Endothelial cell of umbilical vein (primary cell): ENCODE data around the gene ZNF423. TPM values are rescaled to one million over a fixed set of nuclear protein-coding genes. Genes with fewer than 3 reads are reported as not detected.

Experiments
- BruUV-seq: library from RNA; stranded (reverse); fragments of 400-500 nt; replicated peaks from 2 replicates; lab custom pipeline; 2021; lab: Mats Ljungman, UMichigan
- CTCF ChIA-PET: fragments of 300-600, 350-600 bp; sonication (Branson Sonifier 250); formaldehyde crosslinking; loops from one replicate; lab custom pipeline; 2021; ENCODE audit warnings: antibody characterized with exemption, inconsistent platforms; lab: Charles Lee
- POLR2A ChIA-PET: fragments of 300-600, 350-600 bp; sonication (Branson Sonifier 250); formaldehyde crosslinking; loops from one replicate; lab custom pipeline; 2021; ENCODE audit warnings: antibody characterized with exemption, inconsistent platforms; lab: Charles Lee
- DNase-seq: peaks from one replicate; pipeline ENCODE4 v3.0.0-alpha.2; 2011; ENCODE audit warnings: low read depth, low spot score
- FAIRE-seq: peaks from 2 replicates; lab custom pipeline; 2011; peaks lifted over from hg19 to GRCh38; lab: Jason Lieb, UNC
- H2AFZ ChIP-seq: 2 replicates; pipeline ENCODE4 v1.6.0; 2012; ENCODE audit warnings: low read depth, low read length, control low read depth, inconsistent platforms
- H3K27ac ChIP-seq: 2 replicates; pipeline ENCODE4 v1.5.1; 2011; ENCODE audit warnings: low read depth, mild to moderate bottlenecking, control low read depth, low read length, moderate library complexity; ENCODE audit not compliant: insufficient read depth
- H3K27me3 ChIP-seq, 2 experiments: 2 replicates each; pipeline versions ENCODE4 v1.6.0 to v1.6.1; 2011; ENCODE audit warnings: low read length in 2 of 2, mixed read lengths in 1 of 2; ENCODE audit not compliant: control insufficient read depth in 2 of 2, insufficient read depth in 2 of 2
- H3K36me3 ChIP-seq, 2 experiments: 2 replicates in 1 of 2; 3 replicates in 1 of 2; pipeline ENCODE4 v1.5.1; 2011; ENCODE audit warnings: low read length in 2 of 2, mild to moderate bottlenecking in 1 of 2, moderate library complexity in 1 of 2; ENCODE audit not compliant: control insufficient read depth in 2 of 2, insufficient read depth in 2 of 2; ENCODE audit errors: extremely low read depth in 1 of 2
- H3K4me1 ChIP-seq: 3 replicates; pipeline ENCODE4 v1.5.1; 2011; ENCODE audit warnings: mild to moderate bottlenecking, low read length; ENCODE audit not compliant: control insufficient read depth, insufficient read depth; ENCODE audit errors: extremely low read depth
- H3K4me2 ChIP-seq: 2 replicates; pipeline ENCODE4 v1.6.1; 2011; ENCODE audit warnings: low read length, control low read depth, mixed read lengths; ENCODE audit not compliant: insufficient read depth
- H3K4me3 ChIP-seq, 3 experiments: fragments of 200-600 bp in 1 of 3; sonication (generic), shearing (Covaris generic) in 1 of 3; replicated peaks in 1 of 3; 2 replicates each; pipeline ENCODE4 v1.5.1; 2011 to 2016; ENCODE audit warnings: control low read depth in 3 of 3, low read length in 3 of 3, mild to moderate bottlenecking in 2 of 3, inconsistent platforms in 1 of 3, low read depth in 1 of 3, moderate library complexity in 1 of 3; ENCODE audit not compliant: insufficient read depth in 1 of 3
- H3K79me2 ChIP-seq: 2 replicates; pipeline ENCODE4 v1.6.0; 2012; ENCODE audit warnings: low read length, inconsistent platforms; ENCODE audit not compliant: control insufficient read depth, insufficient read depth
- H3K9ac ChIP-seq: replicated peaks from 2 replicates; pipeline ENCODE3; 2011; ENCODE audit warnings: low read length, control low read depth; ENCODE audit not compliant: insufficient read depth; ENCODE audit errors: extremely low read depth
- H3K9me1 ChIP-seq: replicated peaks from 3 replicates; pipeline ENCODE4 v1.6.0; 2011; ENCODE audit warnings: mild to moderate bottlenecking, low read length; ENCODE audit not compliant: control insufficient read depth, insufficient read depth; ENCODE audit errors: extremely low read depth
- H3K9me3 ChIP-seq: replicated peaks from 2 replicates; pipeline ENCODE4 v1.5.1; 2012; ENCODE audit warnings: low read length, inconsistent platforms; ENCODE audit not compliant: control insufficient read depth, insufficient read depth
- H4K20me1 ChIP-seq: replicated peaks from 2 replicates; pipeline ENCODE3; 2011; ENCODE audit warnings: mild to moderate bottlenecking, low read length; ENCODE audit not compliant: control insufficient read depth, insufficient read depth; ENCODE audit errors: extremely low read depth
- EZH2 ChIP-seq: IDR thresholded peaks from 2 replicates; pipeline ENCODE4 v1.6.1; 2012; ENCODE audit warnings: borderline replicate concordance, low read depth, mild to moderate bottlenecking, moderate library complexity, low read length, inconsistent platforms; ENCODE audit not compliant: severe bottlenecking
- FOS ChIP-seq: IDR thresholded peaks from 2 replicates; pipeline ENCODE4 v1.6.1; 2011; ENCODE audit warnings: mild to moderate bottlenecking, low read length, moderate library complexity, borderline replicate concordance; ENCODE audit not compliant: insufficient read depth
- GATA2 ChIP-seq: IDR thresholded peaks from 2 replicates; pipeline ENCODE4 v1.7.0; 2011; ENCODE audit warnings: low read depth, mild to moderate bottlenecking, moderate library complexity, mixed read lengths, low read length; ENCODE audit not compliant: insufficient read length, insufficient read depth
- JUN ChIP-seq: IDR thresholded peaks from 2 replicates; pipeline ENCODE4 v1.6.1; 2011; ENCODE audit warnings: borderline replicate concordance, low read depth; ENCODE audit not compliant: insufficient read length, insufficient read depth
- MAX ChIP-seq: IDR thresholded peaks from 2 replicates; pipeline ENCODE4 v1.6.1; 2011; ENCODE audit not compliant: insufficient read depth, insufficient read length
- POLR2A ChIP-seq: IDR thresholded peaks from 2 replicates; pipeline ENCODE4 v1.6.1; 2012; ENCODE audit warnings: low read depth, mild to moderate bottlenecking, control low read depth, low read length
- POLR2AphosphoS5 ChIP-seq: IDR thresholded peaks from 2 replicates; pipeline ENCODE4 v1.6.1; 2012; ENCODE audit warnings: low read depth, mild to moderate bottlenecking, control low read depth, low read length, moderate library complexity; ENCODE audit not compliant: insufficient read depth
- dilution Hi-C: fragments of 300-500 bp; cut with MboI; formaldehyde crosslinking; loops from one replicate; pipeline ENCODE4 v1.15.0; 2019; ENCODE audit warnings: low sequenced_read_pairs; ENCODE audit not compliant: extremely low pct_ligation_motif_present
- intact Hi-C: fragments of 100-400 bp; cut with micrococcal nuclease; formaldehyde crosslinking; loops from one replicate; pipeline ENCODE4 v1.10.0; 2022
- polyA plus RNA-seq, 4 experiments: library from polyadenylated mRNA; depleted of rRNA in 3 of 4; stranded (reverse) in 3 of 4; unstranded in 1 of 4; fragments of >200 nt; gene quantifications; 2 replicates each; pipeline versions ENCODE4 v1.2.1 to v1.2.3, GENCODE V29; 2011 to 2012; ENCODE audit warnings: missing spikeins in 1 of 4
- total RNA-seq: library from RNA; stranded (reverse); gene quantifications from 2 replicates; pipeline ENCODE4 v1.2.3, GENCODE V29; 2021
- TF ChIP-seq, protein P1 (sequence below), 2 donors: IDR thresholded peaks; 1 replicate in 1 of 2; 2 replicates in 1 of 2; pipeline ENCODE4 v1.5.1; 2011; ENCODE audit warnings: low read length in 2 of 2, mild to moderate bottlenecking in 2 of 2, moderate library complexity in 2 of 2, control low read depth in 1 of 2, inconsistent platforms in 1 of 2, low read depth in 1 of 2; ENCODE audit not compliant: insufficient read depth in 1 of 2; ENCODE audit errors: extremely low read depth in 1 of 2

Gene ZNF423
- total and polyA plus RNA-seq, 2 donors (not counting 3 experiments of a cell fraction or from before 2014, with no cell fraction given) = 2.2 to 8.1 TPM

- Histone ChIP-seq H4K20me1 (no peaks in the 10 kb centered on the region), H3K27ac (no peak overlapping the region), H3K27me3 (no peaks in the 10 kb centered on the region), H3K4me1 (no peaks in the 10 kb centered on the region), H3K9me3 (no peaks in the 10 kb centered on the region), H3K4me3 (no peak overlapping the region), H3K36me3 (no peaks in the 10 kb centered on the region), H3K9ac (no peak overlapping the region), H3K9me1 (no peaks in the 10 kb centered on the region), H3K4me2 (no peak overlapping the region), H3K79me2 (no peaks in the 10 kb centered on the region), H2AFZ (no peak overlapping the region)
- ChIA-PET POLR2A (no interaction called here), CTCF (no interaction called here)
- BruUV-seq = no TSS peak
- DNase-seq = no peak
- TF ChIP-seq, protein P1, sequence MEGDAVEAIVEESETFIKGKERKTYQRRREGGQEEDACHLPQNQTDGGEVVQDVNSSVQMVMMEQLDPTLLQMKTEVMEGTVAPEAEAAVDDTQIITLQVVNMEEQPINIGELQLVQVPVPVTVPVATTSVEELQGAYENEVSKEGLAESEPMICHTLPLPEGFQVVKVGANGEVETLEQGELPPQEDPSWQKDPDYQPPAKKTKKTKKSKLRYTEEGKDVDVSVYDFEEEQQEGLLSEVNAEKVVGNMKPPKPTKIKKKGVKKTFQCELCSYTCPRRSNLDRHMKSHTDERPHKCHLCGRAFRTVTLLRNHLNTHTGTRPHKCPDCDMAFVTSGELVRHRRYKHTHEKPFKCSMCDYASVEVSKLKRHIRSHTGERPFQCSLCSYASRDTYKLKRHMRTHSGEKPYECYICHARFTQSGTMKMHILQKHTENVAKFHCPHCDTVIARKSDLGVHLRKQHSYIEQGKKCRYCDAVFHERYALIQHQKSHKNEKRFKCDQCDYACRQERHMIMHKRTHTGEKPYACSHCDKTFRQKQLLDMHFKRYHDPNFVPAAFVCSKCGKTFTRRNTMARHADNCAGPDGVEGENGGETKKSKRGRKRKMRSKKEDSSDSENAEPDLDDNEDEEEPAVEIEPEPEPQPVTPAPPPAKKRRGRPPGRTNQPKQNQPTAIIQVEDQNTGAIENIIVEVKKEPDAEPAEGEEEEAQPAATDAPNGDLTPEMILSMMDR (IDR thresholded peaks at IDR 0.05; ENCODE audit: extremely low read depth in 1 of 2, insufficient read depth in 1 of 2, low read depth in 1 of 2, low read length in 2 of 2) = no peak
- TF ChIP-seq EZH2 (no peak), FOS (no peak), MAX (no peak), POLR2A (no peak), GATA2 (no peak), POLR2AphosphoS5 (no peak), JUN (no peak)
- intact Hi-C loops (no loop called here), dilution Hi-C loops (no loop called here)
- no peak for FAIRE-seq
Observed at GRCh38 chr16:49498666-49499413, 357.1 kb downstream of the ZNF423 start.
